A549 (cell line): Measurements from ENCODE around the gene POC1A.

Experiments used
- CBX8 ChIP-seq: fragments of 200-600 bp; sonication (generic); IDR thresholded peaks from 2 replicates; pipeline ENCODE4 v1.6.1; 2016
- EP300 ChIP-seq, 2 experiments: fragments of >200 bp; sonication (Bioruptor Twin); formaldehyde crosslinking; IDR thresholded peaks; 2 replicates in 1 of 2; 3 replicates in 1 of 2; pipeline ENCODE4 v1.6.1; 2016 to 2017
- RAD21 ChIP-seq, 2 experiments: fragments of >200 bp in 1 of 2; sonication (Bioruptor Twin) in 1 of 2; formaldehyde crosslinking in 1 of 2; IDR thresholded peaks in 1 of 2; conservative IDR thresholded peaks in 1 of 2; 2 replicates in 1 of 2; 3 replicates in 1 of 2; pipeline ENCODE4 v1.6.1; 2012 to 2018; ENCODE audit warnings: inconsistent platforms in 1 of 2
- RFX5 ChIP-seq: fragments of 450-650 bp; IDR thresholded peaks from 2 replicates; pipeline ENCODE4 v1.7.1; 2014; ENCODE audit warnings: antibody characterized with exemption, mild to moderate bottlenecking, moderate library complexity
- RNF2 ChIP-seq: fragments of 200-600 bp; sonication (generic); IDR thresholded peaks from 2 replicates; pipeline ENCODE4 v1.6.1; 2016; ENCODE audit warnings: low read depth, mild to moderate bottlenecking, antibody characterized with exemption, moderate library complexity, borderline replicate concordance
- TF ChIP-seq, protein P1 (sequence below): fragments of >200 bp; sonication (Bioruptor Twin); formaldehyde crosslinking; IDR thresholded peaks from 3 replicates; pipeline ENCODE4 v1.5.1; 2016

DNA sequence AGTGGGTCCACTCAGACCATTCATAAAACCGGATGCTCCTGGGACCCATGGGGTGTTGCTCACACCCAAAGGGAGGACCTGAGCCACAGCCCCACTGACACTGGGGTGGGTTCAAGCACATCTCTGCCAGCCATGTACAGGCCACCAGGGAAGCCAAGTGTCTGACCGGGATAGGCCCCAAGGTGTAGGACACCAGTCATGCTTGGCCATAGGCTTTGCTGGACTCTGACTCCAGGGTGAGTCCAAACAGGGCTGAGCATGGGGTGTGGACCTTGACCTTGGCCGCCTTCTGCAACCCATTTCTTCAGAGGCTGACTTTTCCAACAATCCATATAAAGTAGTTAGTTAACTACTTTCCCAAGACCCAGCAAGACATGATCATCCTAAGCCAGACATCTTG lies 66.5 kb downstream of the POC1A start:
- TF ChIP-seq RAD21 (conservative IDR thresholded peaks at IDR 0.05 in 1 of 2, IDR thresholded peaks at IDR 0.05 in 1 of 2) = no peak
- TF ChIP-seq CBX8 = no peak
- TF ChIP-seq RNF2 = no peak
- no peak for TF ChIP-seq RFX5
- TF ChIP-seq EP300 (IDR thresholded peaks at IDR 0.05) = no peak
- TF ChIP-seq, protein P1, sequence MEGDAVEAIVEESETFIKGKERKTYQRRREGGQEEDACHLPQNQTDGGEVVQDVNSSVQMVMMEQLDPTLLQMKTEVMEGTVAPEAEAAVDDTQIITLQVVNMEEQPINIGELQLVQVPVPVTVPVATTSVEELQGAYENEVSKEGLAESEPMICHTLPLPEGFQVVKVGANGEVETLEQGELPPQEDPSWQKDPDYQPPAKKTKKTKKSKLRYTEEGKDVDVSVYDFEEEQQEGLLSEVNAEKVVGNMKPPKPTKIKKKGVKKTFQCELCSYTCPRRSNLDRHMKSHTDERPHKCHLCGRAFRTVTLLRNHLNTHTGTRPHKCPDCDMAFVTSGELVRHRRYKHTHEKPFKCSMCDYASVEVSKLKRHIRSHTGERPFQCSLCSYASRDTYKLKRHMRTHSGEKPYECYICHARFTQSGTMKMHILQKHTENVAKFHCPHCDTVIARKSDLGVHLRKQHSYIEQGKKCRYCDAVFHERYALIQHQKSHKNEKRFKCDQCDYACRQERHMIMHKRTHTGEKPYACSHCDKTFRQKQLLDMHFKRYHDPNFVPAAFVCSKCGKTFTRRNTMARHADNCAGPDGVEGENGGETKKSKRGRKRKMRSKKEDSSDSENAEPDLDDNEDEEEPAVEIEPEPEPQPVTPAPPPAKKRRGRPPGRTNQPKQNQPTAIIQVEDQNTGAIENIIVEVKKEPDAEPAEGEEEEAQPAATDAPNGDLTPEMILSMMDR = no peak
